ENCODE data around the gene CRB2. TPM values are rescaled to one million over a fixed set of nuclear protein-coding genes. Genes with fewer than 3 reads are reported as not detected.

The CRB2 gene
- total and polyA plus RNA-seq, 2 of the 4 experiments (the other 2 are of a cell fraction), result not detected

GRCh38 chr9:123421186-123421585, 65.2 kb downstream of the CRB2 start:
- Histone ChIP-seq H2AK9ac (replicated peaks; ENCODE audit: low read depth, low read length, poor library complexity) (no peak overlapping the region), H4K8ac (ENCODE audit: low read depth in 2 of 2, low read length in 2 of 2) (no peak overlapping the region), H3K27me3 (ENCODE audit: control insufficient read depth, insufficient read depth, low read length) (no peaks in the 10 kb centered on the region), H2AK5ac (ENCODE audit: low read depth, low read length) (no peak overlapping the region), H3K14ac (replicated peaks; ENCODE audit: low read depth, low read length) (no peak overlapping the region), H3K4me1 (ENCODE audit: control insufficient read depth, insufficient read depth, low read length) (no peaks in the 10 kb centered on the region), H2BK120ac (ENCODE audit: low read depth, low read length) (no peak overlapping the region), H3K79me1 (ENCODE audit: low read depth in 1 of 2, low read length in 2 of 2) (no peaks in the 10 kb centered on the region), H2BK20ac (ENCODE audit: low read depth, low read length) (no peak overlapping the region), H2BK15ac (ENCODE audit: low read depth, low read length) (no peak overlapping the region), H4K91ac (ENCODE audit: insufficient read depth, low read depth, low read length) (no peak overlapping the region), H2AFZ (replicated peaks; ENCODE audit: low read length, poor library complexity) (no peak overlapping the region), H3K9ac (ENCODE audit: low read depth, low read length) (no peak overlapping the region), H3K9me1 (ENCODE audit: insufficient read depth, low read length) (no peaks in the 10 kb centered on the region), H3K36me3 (ENCODE audit: control insufficient read depth, insufficient read depth, low read length) (no peaks in the 10 kb centered on the region), H4K20me1 (ENCODE audit: insufficient read depth, low read length) (no peaks in the 10 kb centered on the region), H3K23ac (ENCODE audit: low read depth, low read length) (no peak overlapping the region), H3K4me3 (ENCODE audit: insufficient read depth, low read depth, low read length) (no peak overlapping the region), H3K4me2 (ENCODE audit: low read depth, low read length) (no peak overlapping the region), H3K56ac (ENCODE audit: extremely low read depth, insufficient read depth, low read length) (no peak overlapping the region), H4K5ac (ENCODE audit: low read depth, low read length) (no peak overlapping the region), H3K18ac (ENCODE audit: low read depth, low read length) (no peak overlapping the region), H2BK5ac (ENCODE audit: low read depth, low read length, poor library complexity, severe bottlenecking) (no peak overlapping the region), H3K9me3 (ENCODE audit: control insufficient read depth, insufficient read depth, low read length) (no peaks in the 10 kb centered on the region), H3K27ac (ENCODE audit: insufficient read depth, low read length) (no peak overlapping the region), H3K4ac (ENCODE audit: low read depth, low read length) (no peak overlapping the region)
- in situ Hi-C loops (cut with MboI; ENCODE audit: low sequenced_read_pairs), result no loop called here
- no TSS peak for BruUV-seq (replicated peaks)
- POLR2A ChIA-PET (ENCODE audit: unreplicated experiment), result no interaction called here
- dilution Hi-C loops (cut with HindIII; ENCODE audit: low sequenced_read_pairs, unreplicated experiment), result no loop called here
- WGBS, 2 experiments (ENCODE audit: extremely low coverage in 2 of 2, insufficient read length in 1 of 2), result 96% methylated on average over 9 of the region's 13 CpGs; no CpG with 5 or more reads in 1 of the 2 experiments
- TF ChIP-seq MXI1 (IDR thresholded peaks at IDR 0.05; ENCODE audit: borderline replicate concordance, low read depth, low read length) (no peak), POLR2A (IDR thresholded peaks at IDR 0.05; ENCODE audit: low read depth, low read length) (no peak), MAZ (IDR thresholded peaks at IDR 0.05; ENCODE audit: borderline replicate concordance, low read depth, low read length) (no peak), CTCF (conservative IDR thresholded peaks at IDR 0.05; ENCODE audit: low read depth, low read length) (no peak), CEBPB (IDR thresholded peaks at IDR 0.05; ENCODE audit: low read depth, low read length) (no peak)
- DNase-seq, result no peak
- CTCF ChIA-PET, result no interaction called here
- intact Hi-C loops (cut with micrococcal nuclease), result no loop called here
- no peak for ATAC-seq (ENCODE audit: low read depth)

Data from IMR-90 (cell line).